GM21526 (cell line): ENCODE data around the gene NUDC.
"Not testable (repeated sequence)": the region's sequence is repeated elsewhere in the genome, so short reads cannot be mapped to it uniquely, and the experiment has no call there.

Experiments used
- ATAC-seq: cut with Tn5 transposase; IDR thresholded peaks from one replicate; pipeline ENCODE4 v1.9.1; 2021; ENCODE audit warnings: moderate library complexity; ENCODE audit not compliant: unreplicated experiment, low FRiP score

The NUDC gene

DNA sequence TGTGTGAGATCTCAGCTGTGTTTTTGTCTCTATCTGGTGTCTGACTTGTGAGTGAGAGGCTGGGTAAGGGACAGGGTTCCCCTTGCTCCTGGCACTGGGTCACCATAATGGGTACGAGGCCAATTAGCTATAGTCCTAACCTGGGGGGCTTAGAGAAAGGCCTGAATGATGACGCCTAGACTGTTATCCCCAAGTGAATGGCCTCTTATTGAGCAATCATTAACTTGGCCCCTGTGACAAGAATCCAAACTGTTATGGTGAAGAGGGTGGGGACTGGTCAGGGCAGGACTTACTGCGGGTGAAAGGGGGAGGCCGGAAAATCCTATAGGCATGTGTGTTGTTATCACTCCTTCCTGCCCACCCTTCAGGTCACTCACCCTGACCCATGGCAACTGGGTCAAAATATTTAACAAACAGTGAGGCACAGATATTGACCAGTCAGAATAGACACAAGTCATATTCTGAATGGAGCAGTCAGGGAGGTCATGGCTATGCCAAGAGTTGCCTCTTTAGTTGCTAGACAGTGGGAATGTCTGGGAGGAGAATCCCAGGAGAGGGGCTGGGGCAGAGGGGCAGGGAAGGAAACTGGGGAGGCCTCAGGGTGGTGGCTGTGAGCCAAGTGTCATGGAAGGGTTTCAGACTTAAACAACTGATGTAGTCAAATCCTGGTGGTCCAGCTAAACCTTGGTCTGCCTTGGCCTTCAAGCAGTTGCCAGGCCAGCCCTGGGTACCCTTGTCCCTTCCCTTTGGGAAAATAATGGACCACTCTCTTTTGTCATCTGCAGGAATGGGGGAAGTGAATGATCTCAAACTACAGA is 11.0 kb upstream of the NUDC start:
- ATAC-seq = no peak

DNA sequence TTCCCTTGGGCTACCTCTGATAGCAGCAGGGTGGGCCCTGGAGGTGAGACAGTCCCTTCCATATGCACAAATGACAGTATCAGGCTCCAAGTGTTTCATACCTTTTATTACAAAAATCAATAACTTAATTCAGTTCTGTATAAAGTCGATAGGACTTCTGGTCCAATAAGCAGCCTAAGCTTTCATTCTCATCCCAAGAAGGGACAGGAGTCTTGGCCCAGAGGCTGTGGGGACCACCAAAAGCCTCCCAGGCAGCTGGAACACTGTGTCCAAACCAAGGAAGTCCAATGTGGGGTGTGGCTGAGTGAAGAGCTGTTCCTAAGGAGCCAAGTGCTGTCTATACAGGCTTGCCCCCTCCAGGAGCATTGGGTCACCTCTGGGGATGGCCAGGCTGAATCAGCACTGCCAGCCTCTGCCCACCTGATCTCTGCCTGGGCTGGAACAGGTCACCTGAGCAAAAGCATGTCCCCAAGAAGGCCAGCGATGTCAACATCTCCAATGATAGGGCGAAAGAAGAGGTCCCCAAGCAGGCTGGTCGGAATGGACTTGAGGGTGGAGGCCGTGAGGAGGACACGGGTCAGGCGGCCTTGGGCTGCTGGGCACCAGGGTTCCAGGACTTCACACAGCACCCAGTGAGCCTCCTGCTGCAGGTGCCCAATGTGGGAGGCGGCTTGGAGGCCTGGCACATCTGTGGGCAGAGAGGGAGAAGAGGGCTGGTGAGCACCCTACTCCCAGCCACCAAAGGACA is 10.0 kb upstream of the NUDC start:
- ATAC-seq = no peak

DNA sequence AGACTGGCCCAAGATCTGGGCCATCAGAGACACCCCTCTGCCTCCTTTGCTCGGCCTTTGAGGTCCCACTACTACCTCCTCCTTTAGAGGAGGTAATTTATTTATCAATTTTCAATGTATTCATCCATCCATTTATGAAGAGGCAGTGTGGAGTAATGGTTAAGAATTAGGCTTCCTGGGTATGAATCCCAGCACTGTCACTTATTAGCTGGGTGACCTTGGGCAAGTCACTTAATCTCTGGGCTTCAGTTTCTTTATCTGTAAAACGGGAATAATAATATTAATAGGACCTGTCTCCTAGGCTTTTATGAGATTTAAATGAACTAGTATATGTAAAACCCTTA is 9.4 kb upstream of the NUDC start:
- ATAC-seq = no peak

DNA sequence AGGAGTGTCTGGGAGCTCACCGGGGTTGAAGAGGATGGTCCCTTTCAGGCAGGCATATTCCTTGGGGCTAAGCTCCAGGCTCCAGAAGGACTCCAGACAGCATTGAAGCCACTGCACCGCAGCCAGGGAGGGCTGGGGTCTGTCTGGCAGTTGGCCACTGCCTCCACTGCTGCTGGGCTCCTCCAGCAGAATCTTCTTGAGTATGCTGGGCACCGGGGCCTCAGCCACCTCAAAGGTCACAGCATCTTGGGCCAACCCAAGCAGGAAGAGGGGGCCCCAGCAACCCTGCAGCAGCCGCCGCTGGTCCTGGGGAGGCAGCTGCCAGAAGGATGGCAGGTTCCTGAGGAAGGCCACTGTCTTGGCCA is 8.2 kb upstream of the NUDC start:
- no peak for ATAC-seq

DNA sequence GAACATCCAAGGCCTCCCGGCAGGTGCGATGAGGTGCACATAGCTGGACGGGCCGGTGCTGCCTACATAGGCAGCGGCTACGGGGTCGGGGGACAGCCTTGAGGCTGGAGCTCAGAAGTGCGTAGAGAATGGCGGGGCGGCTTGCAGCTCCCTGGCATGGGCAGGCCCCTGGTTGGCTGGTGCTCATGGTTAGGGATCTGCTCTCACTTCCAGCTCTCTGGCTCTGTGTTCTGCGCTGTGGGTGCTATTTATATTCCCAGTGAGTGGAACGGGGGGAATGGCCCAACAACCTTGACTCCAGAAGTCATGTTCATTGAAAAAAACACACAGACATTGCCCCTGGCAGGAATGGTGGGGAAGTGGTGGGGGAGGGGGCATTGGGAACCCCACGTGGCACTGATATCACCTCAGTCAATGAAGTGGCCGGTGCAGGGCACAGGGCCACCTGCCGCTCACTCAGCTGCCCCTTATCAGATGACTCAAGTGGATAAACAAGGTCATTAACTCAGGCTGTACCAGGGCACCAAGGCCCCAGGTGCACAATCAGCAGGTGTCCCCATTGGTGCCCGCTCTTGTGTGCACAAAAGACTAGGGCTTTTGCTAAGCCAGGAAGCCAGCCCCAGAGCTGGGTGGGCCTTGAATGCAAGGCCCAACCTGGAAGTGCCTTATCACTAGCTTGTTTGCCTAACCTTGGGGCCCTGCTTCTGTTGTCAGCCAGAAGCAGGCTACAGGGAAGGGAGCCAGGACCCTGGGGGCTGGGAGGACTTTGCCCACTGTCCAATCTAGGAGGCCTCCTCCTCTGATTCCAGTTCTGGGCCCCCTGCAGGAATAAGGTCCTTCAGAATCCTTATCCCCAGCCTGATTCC is 7.6 kb upstream of the NUDC start, which contains the start of gene NR0B2:
Gene NR0B2, minus strand, starts transcription at position 222 of the 866 bp plus-strand sequence. Its CDS starts 35 bp downstream, at position 187.
- no peak for ATAC-seq

DNA sequence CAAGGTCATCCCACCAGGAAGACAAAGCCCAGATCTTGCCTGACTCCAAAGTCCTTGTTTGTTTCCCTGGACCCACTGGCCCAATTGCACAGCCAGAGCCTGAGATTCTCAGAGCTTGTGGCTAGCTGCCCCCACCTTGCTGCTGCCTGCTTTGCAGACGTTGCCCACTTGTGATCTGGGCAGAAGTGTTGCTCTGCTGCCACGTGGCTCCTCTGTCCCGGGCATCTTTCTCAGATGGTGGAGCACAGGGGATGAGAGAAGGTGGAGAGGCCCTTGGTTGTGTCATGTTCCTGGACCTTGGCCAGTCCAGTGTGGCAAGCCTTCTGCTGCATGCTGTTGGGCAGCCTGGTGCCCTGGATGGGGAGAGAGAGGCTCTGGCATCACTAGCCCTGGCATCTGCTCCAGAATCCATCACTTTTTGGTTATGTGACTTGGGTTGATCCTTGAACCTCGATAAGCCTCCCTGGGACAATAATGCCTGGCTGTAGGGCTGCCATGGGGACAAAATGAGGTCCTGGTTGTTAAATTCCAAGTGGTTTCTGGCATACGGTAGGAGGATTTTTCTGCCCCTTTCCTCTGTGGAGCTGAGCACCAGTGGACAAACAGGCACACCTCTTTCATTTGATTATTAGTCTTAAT is 6.2 kb upstream of the NUDC start:
- ATAC-seq = no peak

DNA sequence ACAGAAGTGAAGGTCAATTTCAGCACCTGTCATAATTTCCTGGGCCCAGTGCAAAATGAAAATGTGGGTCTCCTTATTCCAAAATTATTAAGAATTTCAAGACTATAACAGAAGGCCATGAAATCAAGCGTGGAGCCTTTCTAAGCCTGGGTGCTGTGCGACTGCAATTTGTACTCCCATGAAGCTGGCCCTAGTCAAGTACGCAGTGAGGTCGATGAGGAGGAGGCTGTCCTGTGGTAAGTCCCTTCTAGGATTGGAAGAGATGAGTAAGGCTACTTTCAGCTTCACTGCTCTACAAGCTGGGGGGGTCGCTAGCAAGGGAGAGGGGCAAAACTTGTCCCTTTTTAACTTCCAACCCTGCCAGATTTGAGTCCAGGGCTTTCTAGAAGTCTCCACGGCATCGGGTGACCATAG is 410 bp upstream of the NUDC start:
- ATAC-seq = no peak

DNA sequence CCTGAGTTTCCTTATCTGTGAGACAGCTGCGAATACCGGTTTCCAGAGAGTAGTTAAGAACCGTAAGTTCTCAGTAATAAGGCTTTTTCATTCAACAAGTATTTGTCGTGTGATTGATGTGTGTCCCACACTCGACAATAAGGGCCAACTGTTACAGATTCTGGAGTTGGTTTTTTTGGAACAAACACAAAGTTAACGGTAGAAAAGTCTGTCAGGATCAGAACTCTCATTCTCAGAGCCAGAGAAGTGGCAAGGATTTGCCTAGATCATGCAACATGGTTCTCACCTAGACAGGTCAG is 837 bp downstream of the NUDC start:
- ATAC-seq = no peak

DNA sequence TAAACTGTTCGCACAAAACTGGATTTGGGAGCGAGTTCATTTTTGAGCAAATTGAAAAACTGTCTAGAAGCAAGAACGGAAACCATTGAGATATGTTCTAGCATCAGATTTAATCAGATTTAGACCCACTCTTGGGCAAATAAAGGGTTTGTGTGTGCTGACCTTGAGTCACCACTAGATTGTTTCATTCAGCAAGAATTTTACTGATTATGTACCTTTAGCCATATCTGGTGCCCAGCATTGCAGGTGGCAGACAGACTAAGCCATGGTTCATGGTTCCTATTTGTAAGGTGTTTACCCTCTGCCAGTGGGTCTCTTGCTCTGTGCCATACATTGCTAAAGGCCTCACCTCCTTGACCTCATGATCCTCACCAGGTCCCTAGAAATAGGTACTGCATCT is 1.4 kb downstream of the NUDC start:
- ATAC-seq = no peak

DNA sequence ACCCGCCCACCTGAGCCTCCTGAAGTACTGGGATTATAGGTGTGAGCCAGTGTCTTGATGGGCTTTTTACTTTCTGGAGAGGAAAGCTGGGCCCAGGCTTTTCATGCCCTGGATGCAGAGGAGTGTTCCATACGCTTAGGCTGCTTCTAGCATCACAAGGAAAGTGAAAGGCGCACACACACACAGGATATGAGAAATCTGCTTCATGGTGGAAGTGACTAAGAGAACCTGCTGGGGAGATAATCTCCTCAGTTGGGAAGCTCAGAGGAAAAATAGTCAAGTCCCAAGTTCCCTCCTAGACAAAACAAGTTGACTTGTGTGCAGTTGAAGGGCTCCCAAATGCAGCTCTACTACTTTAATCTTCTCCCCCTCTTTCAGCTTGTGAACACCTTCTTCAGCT is 2.2 kb downstream of the NUDC start:
- no peak for ATAC-seq

DNA sequence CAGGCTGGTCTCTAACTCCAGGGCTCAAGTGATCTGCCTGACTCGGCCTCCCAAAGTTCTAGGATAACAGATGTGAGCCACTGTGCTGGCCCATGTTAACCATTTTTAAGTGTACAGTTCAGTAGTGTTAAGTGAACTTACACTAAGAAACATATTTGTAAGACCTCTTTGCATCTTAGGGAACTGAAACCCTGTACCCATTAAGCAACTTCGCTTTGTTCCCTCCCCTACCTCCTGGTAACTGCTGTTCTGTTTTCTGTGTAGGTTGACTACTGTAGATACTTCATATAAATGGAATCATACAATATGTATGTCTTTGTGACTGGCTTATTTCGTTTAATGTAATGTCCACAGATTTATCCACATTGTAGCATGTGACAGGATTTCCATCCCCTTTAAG is 11.0 kb downstream of the NUDC start:
- peak; percentile 58 for ATAC-seq

DNA sequence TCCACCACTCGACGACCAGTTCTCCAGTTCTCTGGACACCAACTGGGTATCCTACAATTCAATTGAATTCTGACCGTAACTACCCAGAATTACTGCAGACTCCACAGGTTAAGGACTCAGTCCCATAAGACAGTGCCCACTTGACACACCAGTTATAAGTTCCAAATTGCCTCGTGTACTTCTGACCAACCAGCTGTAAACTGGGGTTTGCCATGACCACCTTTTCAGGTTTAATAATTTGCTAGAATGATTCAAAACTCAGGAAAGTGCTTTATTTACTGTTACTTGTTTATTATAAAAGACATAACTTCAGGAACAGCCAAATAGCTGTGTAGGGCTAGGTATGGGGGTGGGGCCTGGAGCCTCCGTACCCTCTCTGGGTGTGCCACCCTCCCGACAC is 15.3 kb downstream of the NUDC start:
- ATAC-seq = no peak

DNA sequence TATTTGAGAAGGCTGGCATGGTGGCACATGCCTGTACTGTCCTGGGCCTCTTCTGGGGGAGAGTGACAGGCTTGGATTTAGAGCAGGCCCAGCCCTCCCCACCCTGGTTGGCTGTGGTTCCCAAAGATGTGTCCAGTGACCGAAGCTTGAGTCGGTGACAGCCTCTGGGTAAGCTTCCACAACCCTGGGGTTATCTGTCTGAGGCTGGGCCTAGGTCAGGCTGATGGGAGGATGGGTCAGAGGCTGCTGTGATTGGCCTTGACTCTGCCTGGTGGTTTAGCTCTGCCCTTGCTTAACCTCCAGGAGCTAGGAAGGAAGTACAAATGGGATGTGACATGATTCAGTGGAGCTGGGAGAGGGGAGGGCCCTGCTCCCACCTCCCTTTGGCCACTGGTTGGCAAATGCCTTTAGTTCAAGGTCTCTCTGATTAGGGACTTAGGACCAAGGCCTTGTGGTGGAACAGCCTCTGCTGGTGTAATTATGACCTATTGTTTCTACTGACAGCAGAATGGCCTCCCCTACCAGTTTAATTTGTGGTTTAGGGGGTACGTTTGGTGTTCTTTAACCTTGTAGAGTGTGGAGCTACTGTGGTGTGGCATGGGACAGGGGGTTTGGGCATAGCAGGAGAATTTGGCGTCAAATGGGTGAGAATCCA is 16.6 kb downstream of the NUDC start:
- no peak for ATAC-seq

DNA sequence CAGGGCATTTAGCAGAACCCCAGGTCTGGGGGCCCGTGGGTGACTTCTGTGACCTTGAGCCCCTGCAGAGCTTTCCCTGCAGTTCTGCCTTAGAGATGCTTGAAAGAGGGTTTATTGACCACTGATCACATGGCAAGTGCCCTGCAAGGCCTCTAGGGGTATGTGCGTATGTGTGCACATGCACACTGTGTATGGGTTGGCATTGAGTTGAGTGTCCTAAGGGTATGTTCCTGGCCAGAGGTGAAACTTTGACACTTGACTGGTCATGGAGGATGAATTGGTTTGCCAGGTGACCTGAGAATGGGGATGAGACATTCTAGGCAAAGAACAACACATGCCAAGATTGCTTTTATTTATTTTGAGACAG is 17.1 kb downstream of the NUDC start:
- ATAC-seq = no peak

DNA sequence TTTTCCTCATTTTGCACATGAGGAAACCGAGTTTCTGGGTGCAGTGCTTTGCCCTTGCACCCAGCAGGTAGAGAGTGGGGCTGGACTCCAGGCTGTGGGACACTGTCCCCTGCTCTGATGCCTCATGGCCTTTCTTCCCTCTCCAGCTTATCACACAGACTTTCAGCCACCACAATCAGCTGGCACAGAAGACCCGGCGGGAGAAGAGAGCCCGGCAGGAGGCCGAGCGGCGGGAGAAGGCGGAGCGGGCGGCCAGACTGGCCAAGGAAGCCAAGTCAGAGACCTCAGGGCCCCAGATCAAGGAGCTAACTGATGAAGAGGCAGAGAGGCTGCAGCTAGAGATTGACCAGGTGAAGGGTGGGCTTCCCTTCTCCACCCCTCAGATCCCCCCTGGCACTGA is 19.8 kb downstream of the NUDC start:
- no peak for ATAC-seq

DNA sequence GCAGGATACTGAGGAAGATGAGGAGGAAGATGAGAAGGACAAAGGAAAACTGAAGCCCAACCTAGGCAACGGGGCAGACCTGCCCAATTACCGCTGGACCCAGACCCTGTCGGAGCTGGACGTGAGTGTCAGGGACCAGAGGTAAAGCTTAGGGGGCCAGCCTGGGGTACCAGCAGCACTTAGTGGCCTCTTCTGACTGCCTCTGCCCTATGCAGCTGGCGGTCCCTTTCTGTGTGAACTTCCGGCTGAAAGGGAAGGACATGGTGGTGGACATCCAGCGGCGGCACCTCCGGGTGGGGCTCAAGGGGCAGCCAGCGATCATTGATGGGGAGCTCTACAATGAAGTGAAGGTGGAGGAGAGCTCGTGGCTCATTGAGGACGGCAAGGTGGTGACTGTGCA is 21.1 kb downstream of the NUDC start:
- no peak for ATAC-seq

DNA sequence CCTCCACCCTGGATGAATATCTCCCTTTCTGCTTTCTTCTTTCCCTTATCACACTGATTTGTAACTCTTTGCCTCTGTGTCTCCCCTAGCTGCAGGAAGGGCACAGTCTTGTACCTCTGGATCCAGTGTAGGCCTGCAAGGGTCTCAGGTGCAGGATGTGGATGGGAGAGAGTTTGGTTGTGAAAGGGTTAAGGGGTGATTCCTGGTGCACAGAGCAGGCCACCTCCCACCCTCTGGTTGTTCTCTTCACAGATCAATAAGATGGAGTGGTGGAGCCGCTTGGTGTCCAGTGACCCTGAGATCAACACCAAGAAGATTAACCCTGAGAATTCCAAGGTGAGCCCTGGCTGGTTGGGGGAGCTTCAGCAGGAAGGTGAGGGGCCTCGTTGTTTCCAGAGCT is 23.6 kb downstream of the NUDC start:
- ATAC-seq = no peak

DNA sequence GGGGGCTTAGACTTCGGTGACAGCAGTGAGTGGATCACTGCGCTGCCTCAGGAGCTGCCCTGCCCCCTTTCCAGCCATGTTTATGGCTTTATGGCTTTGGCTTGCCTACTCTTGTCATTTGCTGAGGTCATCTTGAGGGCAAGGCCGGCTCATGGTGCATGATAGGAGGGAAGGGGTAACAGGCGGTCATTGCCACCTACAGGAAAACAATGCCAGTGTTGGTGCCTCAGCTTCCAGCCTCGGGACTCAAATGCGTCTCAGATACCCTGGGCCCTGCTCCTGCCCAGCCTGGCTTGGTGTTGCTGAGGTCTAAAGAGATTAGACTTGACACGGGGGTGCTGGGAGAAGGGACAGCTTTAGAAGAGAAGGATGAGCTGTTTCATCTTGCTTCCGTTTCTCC is 24.2 kb downstream of the NUDC start:
- ATAC-seq = no peak

DNA sequence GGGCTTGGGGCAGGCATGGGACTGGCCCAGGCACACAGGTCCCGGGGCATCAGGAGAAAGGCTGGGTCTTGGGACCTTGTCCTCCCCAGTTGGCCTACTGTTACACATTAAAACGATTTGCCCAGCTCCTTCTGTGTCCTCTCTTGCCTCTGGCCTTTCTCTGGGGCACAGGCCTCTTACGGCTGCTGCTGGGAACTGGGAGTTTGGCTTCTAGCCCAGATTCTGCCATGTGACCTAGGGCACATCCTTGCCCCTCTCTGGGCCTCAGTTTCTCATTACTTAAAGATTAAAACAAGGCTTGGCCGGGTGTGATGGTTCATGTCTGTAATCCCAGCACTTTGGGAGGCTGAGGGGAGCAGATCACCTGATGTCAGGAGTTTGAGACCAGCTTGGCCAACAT is 24.7 kb downstream of the NUDC start:
- no peak for ATAC-seq

DNA sequence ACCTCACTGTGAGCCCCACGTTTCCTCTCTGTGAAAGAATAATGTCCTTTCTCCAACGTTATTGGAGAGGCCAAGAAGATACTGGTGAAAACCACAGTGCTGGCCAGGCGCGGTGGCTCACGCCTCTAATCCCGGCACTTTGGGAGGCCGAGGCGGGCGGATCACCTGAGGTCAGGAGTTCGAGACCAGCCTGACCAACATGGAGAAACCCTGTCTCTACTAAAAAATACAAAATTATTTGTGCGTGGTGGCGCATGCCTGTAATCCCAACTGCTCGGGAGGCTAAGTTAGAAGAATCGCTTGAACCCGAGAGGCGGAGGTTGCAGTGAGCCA is 27.1 kb downstream of the NUDC start:
- not testable (repeated sequence) for ATAC-seq
